Measurements from ENCODE around the gene ABO.
"Not testable (repeated sequence)": the region's sequence is repeated elsewhere in the genome, so short reads cannot be mapped to it uniquely, and the experiment has no call there.

ABO gene

DNA sequence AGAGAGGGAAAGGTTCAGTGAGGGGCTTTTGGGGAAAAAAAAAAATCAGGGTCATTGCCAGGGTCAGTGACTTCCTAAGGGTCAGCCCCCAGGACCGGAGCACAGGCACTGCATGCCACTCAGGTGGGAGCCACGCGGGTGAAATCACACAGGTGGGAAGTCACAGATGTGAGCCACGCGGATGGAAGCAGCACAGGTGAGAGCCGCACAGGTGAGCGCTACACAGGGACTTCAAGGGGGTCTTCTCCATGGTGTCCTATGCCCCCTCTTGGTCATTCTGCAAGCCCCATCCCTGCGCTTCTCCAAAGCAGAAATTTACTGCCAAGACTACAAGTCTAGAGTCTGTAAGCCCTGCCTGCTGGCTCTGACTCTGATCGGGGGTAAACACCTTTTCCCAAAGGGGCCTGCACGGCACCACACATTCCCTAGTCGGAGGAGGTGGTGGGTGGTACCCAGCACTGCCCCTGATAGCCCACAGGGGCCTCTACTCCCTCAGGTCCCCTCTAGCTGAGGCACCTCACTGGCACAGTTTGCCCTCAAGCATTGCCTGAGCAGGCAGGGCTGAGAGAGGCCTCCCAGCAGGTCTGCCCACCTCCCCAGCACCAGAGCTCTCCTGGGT is 47.6 kb downstream of the ABO start:
- no peak for DNase-seq (ENCODE audit: extremely low read depth in 1 of 2, low read depth in 1 of 2)

DNA sequence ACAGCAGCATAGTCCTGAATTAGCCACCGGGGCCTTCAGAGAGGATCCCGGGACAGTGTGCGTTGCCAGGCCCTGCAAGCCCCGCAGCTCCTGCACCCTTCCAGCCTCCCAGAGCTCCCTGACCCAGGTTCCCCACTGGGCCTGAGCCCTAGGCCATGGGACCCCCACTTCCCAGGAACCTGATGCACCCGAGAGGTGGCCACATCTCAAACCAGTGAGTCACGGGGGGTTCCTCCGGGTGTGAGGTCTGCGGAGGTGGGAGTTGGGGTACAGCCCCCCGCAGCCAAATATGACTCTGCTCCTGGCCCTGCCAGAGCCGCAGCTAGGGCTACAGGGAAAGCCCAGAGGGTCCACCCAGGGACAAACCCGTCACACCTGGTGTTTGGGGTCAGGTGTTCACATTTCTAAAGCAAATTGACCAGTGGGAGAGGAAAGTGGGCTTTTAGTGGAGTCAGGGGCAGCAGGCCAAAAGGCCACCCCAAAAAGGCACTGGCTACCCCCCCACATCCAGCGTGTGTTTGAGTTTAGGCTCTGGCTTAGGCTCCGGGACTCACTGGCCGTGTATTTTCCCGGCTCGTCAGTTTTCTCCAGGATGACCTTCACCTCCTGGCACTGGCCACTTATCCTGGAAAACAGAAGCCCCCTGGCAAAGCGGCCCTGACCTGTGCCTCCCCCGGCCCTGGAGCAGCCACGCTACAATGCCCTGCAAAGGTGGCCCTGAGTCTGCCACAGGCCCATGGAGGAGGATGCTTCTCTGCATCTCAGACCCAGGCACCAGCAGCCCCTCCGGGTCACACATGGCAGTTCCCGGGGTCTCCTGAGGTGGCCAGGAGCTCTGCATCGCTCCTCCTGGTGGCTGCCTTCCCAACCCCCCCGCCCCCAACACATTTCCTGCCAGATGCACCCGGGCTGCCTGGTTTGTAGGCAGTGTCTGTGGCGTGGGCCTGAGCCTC is 48.5 kb downstream of the ABO start:
- no peak for DNase-seq (ENCODE audit: extremely low read depth in 1 of 2, low read depth in 1 of 2)

GRCh38 chr9:133225171-133226011 is 49.6 kb downstream of the ABO start:
- DNase-seq (ENCODE audit: extremely low read depth in 1 of 2, low read depth in 1 of 2), result no peak

DNA sequence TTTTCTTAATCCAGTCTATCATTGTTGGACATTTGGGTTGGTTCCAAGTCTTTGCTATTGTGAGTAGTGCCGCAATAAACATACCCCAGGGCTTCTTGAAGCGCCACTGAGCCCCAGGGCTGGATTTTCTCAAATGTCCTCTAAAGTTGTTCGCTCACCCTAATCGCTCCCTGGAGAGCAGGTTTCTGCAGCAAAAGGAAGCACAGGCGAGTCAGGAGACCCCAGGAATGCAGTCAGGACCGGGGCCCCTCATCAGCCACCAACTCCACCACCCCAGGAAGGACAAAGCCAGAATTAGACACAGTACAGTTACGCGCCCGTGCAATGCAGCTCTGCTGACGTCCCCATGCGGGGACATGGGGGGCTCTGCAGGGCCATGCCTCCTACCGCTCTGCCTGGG is 50.2 kb downstream of the ABO start:
- no peak for DNase-seq (ENCODE audit: extremely low read depth in 1 of 2, low read depth in 1 of 2)

- not testable (repeated sequence) for DNase-seq (ENCODE audit: extremely low read depth in 1 of 2, low read depth in 1 of 2)
Measured at GRCh38 chr9:133223159-133223756, 51.7 kb downstream of the ABO start.

DNA sequence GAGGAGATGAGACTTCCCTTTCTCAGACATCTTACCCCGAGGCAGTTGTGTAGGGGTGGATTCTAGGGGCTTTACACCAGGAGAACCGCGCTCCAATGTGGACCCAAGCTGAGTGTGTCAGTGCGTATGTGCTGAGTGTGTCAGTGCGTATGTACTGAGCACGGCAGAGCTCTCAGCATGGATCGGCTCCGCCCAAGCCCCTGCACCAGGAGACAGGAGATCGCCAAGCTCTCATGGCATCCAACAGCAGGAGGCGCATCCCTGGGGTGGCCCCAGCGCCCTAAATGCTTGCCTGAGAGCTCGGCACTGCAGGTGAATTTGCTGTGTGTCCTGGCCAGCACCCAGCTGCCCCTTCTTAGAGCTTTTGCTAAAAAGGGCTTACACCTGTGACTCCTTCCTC is 53.0 kb downstream of the ABO start:
- DNase-seq (ENCODE audit: extremely low read depth in 1 of 2, low read depth in 1 of 2), result not testable (repeated sequence)

DNA sequence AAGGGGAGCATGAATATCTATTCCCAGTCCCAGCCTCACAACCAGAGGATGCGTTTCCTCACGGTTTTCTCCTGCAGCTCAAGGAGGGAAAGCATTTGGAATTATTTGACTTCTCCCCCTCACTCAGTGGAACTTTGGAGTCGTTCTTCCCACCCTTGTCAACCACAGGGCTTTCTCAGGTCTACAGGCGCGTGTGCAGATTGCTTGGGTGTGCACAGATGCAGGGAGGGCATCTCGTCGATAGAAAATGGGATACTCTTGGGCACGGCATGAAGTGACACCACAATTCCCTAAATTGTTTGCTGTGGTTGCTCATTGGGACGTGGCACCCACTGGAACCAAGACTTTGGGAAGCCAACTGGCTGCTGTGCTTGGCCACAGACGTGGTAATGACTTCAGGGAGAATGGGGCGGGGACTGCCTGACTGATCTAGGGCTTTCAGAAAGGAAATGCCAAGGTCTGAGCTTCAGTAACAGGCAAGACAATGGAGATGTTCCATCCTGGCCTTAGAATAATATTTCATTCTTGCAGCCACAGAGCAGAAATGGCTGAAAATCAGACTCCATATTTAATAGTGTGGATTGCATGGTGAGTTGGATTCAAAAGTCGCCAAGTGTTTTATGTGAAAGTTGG is 53.7 kb downstream of the ABO start:
- DNase-seq (ENCODE audit: extremely low read depth in 1 of 2, low read depth in 1 of 2), result no peak

DNA sequence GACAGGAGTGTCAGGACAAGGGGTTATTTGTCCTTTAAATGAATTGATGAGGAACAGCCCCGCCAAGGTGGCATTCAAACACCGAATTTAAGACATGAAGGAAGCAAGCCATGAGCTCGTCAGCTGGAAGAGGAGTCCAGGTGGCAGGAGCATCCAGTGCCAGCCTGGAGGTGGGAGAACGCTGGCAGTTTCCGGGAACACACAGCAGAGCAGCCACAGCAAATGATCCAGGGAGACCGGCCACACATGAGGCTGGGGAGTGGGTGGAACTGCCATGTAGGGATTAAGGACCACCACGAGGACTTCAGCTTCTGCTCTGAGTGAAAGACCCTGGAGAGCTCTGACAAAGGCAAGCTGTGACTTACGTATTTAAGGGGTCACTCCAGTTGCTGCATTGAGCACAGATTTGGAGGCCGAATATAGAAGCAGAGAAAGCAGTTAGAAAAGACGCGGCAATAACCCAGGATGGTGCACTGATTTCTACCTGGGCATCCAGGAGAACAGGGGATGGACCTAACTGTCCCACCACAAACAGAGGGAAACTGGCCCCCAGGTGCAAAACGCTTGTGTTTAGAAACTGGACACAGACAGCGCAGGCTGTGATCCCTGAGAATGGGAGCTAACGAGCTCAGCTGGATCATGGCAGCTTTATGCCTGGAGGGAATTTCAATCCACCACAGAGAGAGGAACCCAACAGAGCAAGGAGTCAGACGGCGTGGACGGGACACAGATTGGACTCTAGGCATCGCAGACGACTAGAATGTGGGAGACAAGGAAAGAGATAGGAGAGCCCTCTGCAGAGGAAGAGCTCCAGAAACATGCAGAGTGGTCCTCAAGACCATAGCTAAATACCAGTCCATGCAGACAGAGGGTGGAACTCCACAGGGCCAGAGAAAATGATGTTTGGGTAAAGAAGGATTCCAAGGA is 56.7 kb downstream of the ABO start:
- not testable (repeated sequence) for DNase-seq (ENCODE audit: extremely low read depth in 1 of 2, low read depth in 1 of 2)

GRCh38 chr9:133217333-133217988 is 57.5 kb downstream of the ABO start:
- not testable (repeated sequence) for DNase-seq (ENCODE audit: extremely low read depth in 1 of 2, low read depth in 1 of 2)

DNA sequence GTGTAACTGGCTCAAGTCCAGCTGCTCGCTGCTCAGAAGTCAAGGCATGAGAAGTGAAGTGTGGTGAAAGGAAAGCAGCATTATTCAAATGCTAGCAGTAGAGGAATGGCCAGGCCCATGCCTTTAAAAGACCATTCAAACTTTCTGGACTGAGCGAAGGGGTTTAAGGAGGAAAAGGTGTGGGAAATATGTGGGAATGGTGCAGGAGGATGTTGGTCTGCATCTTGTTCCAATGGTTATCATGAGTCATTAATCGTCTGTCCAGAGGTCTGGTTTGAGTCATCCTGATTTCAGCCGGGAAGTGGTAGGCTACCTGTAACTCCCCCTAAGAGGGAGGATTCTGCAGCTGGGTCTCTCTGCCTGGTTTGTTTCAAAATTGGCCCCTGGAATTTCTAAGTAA is 60.7 kb downstream of the ABO start:
- DNase-seq (ENCODE audit: extremely low read depth in 1 of 2, low read depth in 1 of 2), result not testable (repeated sequence)

GRCh38 chr9:133210609-133211008 is 64.4 kb downstream of the ABO start:
- DNase-seq (ENCODE audit: extremely low read depth in 1 of 2, low read depth in 1 of 2), result no peak

- DNase-seq (ENCODE audit: extremely low read depth in 1 of 2, low read depth in 1 of 2), result no peak
Measured at GRCh38 chr9:133210202-133210532, 64.8 kb downstream of the ABO start.

DNA sequence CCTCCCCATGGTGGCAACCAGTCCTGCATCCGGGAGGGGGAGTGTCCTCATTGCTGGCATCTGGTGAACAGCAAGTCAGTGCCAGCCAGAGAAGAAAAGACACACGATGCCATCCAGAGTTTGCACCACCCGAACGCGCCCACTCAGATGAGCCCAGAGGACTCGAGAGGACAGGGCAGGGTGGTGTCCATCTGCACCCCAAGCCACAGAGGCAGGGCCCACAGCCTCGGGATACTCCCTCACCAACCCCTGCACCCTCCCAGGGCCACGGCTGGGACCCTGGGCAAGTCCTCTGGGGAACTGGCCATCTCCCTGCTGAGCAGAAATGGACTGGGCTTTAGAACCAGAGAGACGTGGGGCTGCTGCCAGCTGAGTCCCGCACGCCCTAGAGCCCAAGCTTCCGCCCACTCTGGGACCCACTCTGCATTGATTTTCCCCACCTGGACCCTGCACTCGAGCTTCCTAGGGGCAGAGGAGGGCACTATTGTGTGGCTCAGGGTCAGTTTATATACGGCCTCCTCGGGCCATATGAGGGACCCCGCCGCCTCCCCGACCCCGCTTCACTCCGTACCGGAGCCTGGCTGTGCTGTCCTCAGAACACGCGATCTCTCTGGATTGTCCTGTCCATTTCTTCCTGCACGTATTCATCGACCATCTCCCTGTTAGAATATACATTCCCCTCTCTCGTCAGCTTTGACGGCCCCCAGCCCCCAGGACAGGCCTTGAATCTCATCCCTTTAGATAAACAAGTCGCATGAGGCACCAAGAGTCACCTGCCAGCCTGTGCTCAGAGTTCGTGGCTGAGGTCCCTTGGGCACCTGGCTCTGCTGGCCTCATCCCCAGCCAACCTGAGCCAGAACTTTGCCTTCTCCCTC is 65.4 kb downstream of the ABO start:
- not testable (repeated sequence) for DNase-seq (ENCODE audit: extremely low read depth in 1 of 2, low read depth in 1 of 2)

GRCh38 chr9:133208880-133209300 is 66.1 kb downstream of the ABO start, which contains the start of gene OBP2B:
OBP2B (minus strand) TSS chr9:133209250; CDS start chr9:133209199, 51 bp downstream.
- DNase-seq (ENCODE audit: extremely low read depth in 1 of 2, low read depth in 1 of 2), result not testable (repeated sequence)

DNA sequence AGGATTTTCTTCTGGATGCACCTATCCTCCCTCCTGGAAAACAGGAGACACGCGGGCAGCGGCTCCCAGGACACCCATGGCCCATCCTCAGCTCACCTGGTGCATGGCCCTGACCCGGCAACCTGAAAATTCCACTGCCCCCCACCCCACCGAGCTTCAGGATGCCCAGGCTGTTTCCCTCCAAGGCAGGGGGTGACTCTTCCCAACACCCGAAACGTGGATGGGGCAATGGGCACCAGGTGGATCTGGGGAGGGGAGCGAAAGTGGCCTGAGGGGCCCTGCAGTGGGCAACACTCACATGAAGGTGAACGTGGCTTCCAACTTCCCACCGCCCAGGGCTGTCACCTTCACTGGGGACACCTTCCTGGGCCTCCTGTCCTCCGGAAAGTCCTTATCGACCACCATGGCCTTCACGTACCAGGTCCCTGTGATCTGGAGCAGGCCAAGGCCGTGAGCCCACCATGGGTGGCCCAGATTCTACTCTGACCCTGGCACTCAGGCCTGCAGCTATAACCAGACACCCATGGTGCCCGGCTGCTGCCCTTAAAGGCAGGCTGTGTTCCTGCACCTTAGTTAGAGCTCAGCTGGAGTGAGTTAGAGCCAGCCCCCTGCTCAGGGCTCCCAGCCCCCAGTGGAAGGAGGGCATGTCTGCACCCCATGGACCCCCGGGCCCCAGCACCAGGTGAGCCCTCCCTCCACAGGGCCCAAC is 66.7 kb downstream of the ABO start:
- not testable (repeated sequence) for DNase-seq (ENCODE audit: extremely low read depth in 1 of 2, low read depth in 1 of 2)

DNA sequence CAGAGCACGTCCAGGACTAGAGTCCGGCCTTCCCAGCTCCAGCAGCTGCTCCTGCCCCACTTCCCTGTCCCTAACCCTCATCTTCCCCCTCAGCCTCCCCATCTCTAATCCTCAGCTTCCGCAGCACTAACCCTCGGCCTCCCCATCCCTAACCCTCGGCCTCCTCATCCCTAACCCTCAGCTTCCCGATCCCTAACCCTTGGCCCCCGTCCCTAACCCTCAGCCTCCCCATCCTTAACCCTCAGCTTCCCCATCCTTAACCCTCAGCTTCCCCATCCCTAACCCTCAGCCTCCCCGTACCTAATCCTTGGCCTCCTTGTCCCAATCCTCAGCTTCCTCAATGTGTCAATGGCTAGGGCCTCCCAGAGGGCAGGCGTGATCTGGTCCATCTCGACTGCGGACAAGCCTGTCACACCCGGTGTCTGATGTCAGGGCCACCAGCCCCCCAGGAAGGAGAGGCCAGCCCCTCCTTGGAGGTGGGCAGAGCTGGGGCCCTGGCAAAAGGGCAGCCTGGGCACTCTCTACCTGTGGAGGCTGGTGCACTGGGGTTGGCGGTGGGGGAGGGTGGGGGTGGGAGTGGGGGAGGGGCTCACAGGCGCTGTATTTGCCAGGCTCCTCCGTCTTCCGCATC is 67.3 kb downstream of the ABO start:
- no peak for DNase-seq (ENCODE audit: extremely low read depth in 1 of 2, low read depth in 1 of 2)

Data from stimulated activated CD8-positive, alpha-beta memory T cell treated with anti-CD3 and anti-CD28 coated beads, Interleukin-7, amount 100 ng/mL, for 48 hours (primary cell).